HepG2 (cell line): Measurements from ENCODE around the gene PIM3. TPM values are rescaled to one million over a fixed set of nuclear protein-coding genes. Genes with fewer than 3 reads are reported as not detected.

ENCODE experiments used
- FOXK1 ChIP-seq: sonication (generic); formaldehyde crosslinking; IDR thresholded peaks from 2 replicates; pipeline ENCODE4 v1.4.0; 2020; ENCODE audit warnings: low read depth, missing genetic modification reagents, borderline replicate concordance
- HIC2 ChIP-seq: sonication (generic); formaldehyde crosslinking; IDR thresholded peaks from 2 replicates; pipeline ENCODE4 v1.9.0; 2022; ENCODE audit warnings: low read depth, missing genetic modification reagents
- HNF4G ChIP-seq, 2 experiments: sonication (generic) in 1 of 2; formaldehyde crosslinking in 1 of 2; IDR thresholded peaks; 2 replicates each; pipeline versions ENCODE4 v1.4.0 to v1.6.1; 2011 to 2020; ENCODE audit warnings: borderline replicate concordance in 2 of 2, low read depth in 2 of 2, mild to moderate bottlenecking in 2 of 2, low read length in 1 of 2, missing genetic modification reagents in 1 of 2, moderate library complexity in 1 of 2
- HNRNPLL ChIP-seq: fragments of 200-400 bp; formaldehyde crosslinking; IDR thresholded peaks from 2 replicates; pipeline ENCODE4 v1.6.1; 2017; ENCODE audit warnings: mild to moderate bottlenecking, low read depth, low read length; ENCODE audit not compliant: poor library complexity, severe bottlenecking
- ONECUT2 ChIP-seq: sonication (generic); formaldehyde crosslinking; IDR thresholded peaks from 2 replicates; pipeline ENCODE4 v1.4.0; 2020; ENCODE audit warnings: missing genetic modification reagents
- PITX1 ChIP-seq: sonication (generic); formaldehyde crosslinking; IDR thresholded peaks from 2 replicates; pipeline ENCODE4 v1.5.1; 2020; ENCODE audit warnings: mild to moderate bottlenecking, missing genetic modification reagents
- REXO4 ChIP-seq: sonication (generic); formaldehyde crosslinking; IDR thresholded peaks from 2 replicates; pipeline ENCODE4 v1.8.0; 2022; ENCODE audit warnings: missing genetic modification reagents, mild to moderate bottlenecking, borderline replicate concordance
- TBP ChIP-seq: sonication (generic); formaldehyde crosslinking; IDR thresholded peaks from 2 replicates; pipeline ENCODE4 v1.5.0; 2020; ENCODE audit warnings: missing genetic modification reagents
- THAP9 ChIP-seq: sonication (generic); formaldehyde crosslinking; IDR thresholded peaks from 2 replicates; pipeline ENCODE4; 2020; ENCODE audit warnings: missing genetic modification reagents, mild to moderate bottlenecking, borderline replicate concordance
- ZBTB1 ChIP-seq: sonication (generic); formaldehyde crosslinking; IDR thresholded peaks from 2 replicates; pipeline ENCODE4 v1.4.0; 2020; ENCODE audit warnings: missing genetic modification reagents, borderline replicate concordance
- ZNF20 ChIP-seq: sonication (generic); formaldehyde crosslinking; IDR thresholded peaks from 2 replicates; pipeline ENCODE4 v1.4.0; 2020; ENCODE audit warnings: mild to moderate bottlenecking, moderate library complexity, missing genetic modification reagents
- ZNF296 ChIP-seq: sonication (generic); formaldehyde crosslinking; conservative IDR thresholded peaks from 2 replicates; pipeline ENCODE4 v1.5.0; 2020; ENCODE audit warnings: mild to moderate bottlenecking, missing genetic modification reagents
- ZNF343 ChIP-seq: sonication (generic); formaldehyde crosslinking; IDR thresholded peaks from 2 replicates; pipeline ENCODE4 v1.4.0; 2020; ENCODE audit warnings: mild to moderate bottlenecking, missing genetic modification reagents
- ZNF773 ChIP-seq: sonication (generic); formaldehyde crosslinking; IDR thresholded peaks from 2 replicates; pipeline ENCODE4 v1.4.0; 2020; ENCODE audit warnings: missing genetic modification reagents, borderline replicate concordance
- ZSCAN21 ChIP-seq: sonication (generic); formaldehyde crosslinking; IDR thresholded peaks from 2 replicates; pipeline ENCODE4 v1.8.0; 2022; ENCODE audit warnings: mild to moderate bottlenecking, missing genetic modification reagents, moderate library complexity, borderline replicate concordance
- polyA plus RNA-seq, 8 experiments: library from polyadenylated mRNA; depleted of rRNA in 3 of 8; stranded (reverse) in 7 of 8; unstranded in 1 of 8; fragments of >200 nt; fragmentation: Illumina TruSeq in 4 of 8; extraction: Trizol in 4 of 8; gene quantifications; 2 replicates each; pipeline versions ENCODE4 v1.2.1 to v1.2.3, GENCODE V29; 2011 to 2016; ENCODE audit warnings: low read depth in 4 of 8, missing spikeins in 1 of 8, mixed read lengths in 1 of 8; ENCODE audit not compliant: insufficient read depth in 1 of 8
- total RNA-seq, 5 experiments: library from RNA; depleted of rRNA; stranded (reverse); fragments of >200 nt; fragmentation: Illumina TruSeq; extraction: Trizol; gene quantifications; 2 replicates each; pipeline ENCODE4 v1.2.3, GENCODE V29; 2016; ENCODE audit warnings: low read depth in 1 of 5
- TF ChIP-seq, protein P1 (sequence below): sonication (generic); formaldehyde crosslinking; IDR thresholded peaks from 2 replicates; pipeline ENCODE4 v1.8.0; 2023; ENCODE audit warnings: mild to moderate bottlenecking, missing genetic modification reagents
- TF ChIP-seq, protein P2 (sequence below): sonication (generic); formaldehyde crosslinking; IDR thresholded peaks from 2 replicates; pipeline ENCODE4 v1.4.0; 2020; ENCODE audit warnings: missing genetic modification reagents, low read depth, mild to moderate bottlenecking, borderline replicate concordance
- TF ChIP-seq, protein P3 (sequence below): sonication (generic); formaldehyde crosslinking; conservative IDR thresholded peaks from 2 replicates; pipeline ENCODE4 v1.4.0; 2020; ENCODE audit warnings: missing genetic modification reagents

The PIM3 gene
- total and polyA plus RNA-seq, 2 of the 13 experiments (the other 11 are each of a cell fraction or from before 2014, with no cell fraction given) = 21.6 to 31.2 TPM

GRCh38 chr22:49951986-49952896, 8.3 kb upstream of the PIM3 start (continued):
- TF ChIP-seq ZSCAN21 (CRISPR knock-in tag) (peak; percentile 46; the same call in 1 of the 2 replicates), ZNF343 (CRISPR knock-in tag) (no peak), ZNF296 (CRISPR knock-in tag) (no peak), REXO4 (CRISPR knock-in tag) (no peak), ZBTB1 (no peak), THAP9 (CRISPR knock-in tag) (0 out of 2 replicates have a peak, but pooled peaks have one; percentile 9), ZNF773 (CRISPR knock-in tag) (no peak; the same call in 1 of the 2 replicates), PITX1 (CRISPR knock-in tag) (peak; percentile 39; the same call in 1 of the 2 replicates), FOXK1 (CRISPR knock-in tag) (peak; percentile 32; the same call in 1 of the 2 replicates), HNRNPLL (peak; percentile 20), ZNF20 (CRISPR knock-in tag) (no peak), TBP (CRISPR knock-in tag) (no peak), HIC2 (CRISPR knock-in tag) (no peak), HNF4G (IDR thresholded peaks at IDR 0.05; ENCODE audit: borderline replicate concordance, low read depth, low read length) (peak; percentile 77), HNF4G (CRISPR knock-in tag; IDR thresholded peaks at IDR 0.05; ENCODE audit: borderline replicate concordance, low read depth) (peak; percentile 67; the same call in 1 of the 2 replicates), ONECUT2 (CRISPR knock-in tag) (no peak)
- TF ChIP-seq, protein P1, sequence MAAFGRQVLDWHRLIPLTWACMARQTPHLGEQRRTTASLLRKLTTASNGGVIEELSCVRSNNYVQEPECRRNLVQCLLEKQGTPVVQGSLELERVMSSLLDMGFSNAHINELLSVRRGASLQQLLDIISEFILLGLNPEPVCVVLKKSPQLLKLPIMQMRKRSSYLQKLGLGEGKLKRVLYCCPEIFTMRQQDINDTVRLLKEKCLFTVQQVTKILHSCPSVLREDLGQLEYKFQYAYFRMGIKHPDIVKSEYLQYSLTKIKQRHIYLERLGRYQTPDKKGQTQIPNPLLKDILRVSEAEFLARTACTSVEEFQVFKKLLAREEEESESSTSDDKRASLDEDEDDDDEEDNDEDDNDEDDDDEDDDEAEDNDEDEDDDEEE = no peak
- TF ChIP-seq, protein P2, sequence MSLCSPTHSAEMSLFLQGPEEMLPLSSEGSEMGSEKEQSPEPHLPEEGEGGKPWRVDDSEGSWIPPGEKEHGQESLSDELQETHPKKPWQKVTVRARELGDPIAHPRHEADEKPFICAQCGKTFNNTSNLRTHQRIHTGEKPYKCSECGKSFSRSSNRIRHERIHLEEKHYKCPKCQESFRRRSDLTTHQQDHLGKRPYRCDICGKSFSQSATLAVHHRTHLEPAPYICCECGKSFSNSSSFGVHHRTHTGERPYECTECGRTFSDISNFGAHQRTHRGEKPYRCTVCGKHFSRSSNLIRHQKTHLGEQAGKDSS (CRISPR knock-in tag) = peak; percentile 59
- TF ChIP-seq, protein P3, sequence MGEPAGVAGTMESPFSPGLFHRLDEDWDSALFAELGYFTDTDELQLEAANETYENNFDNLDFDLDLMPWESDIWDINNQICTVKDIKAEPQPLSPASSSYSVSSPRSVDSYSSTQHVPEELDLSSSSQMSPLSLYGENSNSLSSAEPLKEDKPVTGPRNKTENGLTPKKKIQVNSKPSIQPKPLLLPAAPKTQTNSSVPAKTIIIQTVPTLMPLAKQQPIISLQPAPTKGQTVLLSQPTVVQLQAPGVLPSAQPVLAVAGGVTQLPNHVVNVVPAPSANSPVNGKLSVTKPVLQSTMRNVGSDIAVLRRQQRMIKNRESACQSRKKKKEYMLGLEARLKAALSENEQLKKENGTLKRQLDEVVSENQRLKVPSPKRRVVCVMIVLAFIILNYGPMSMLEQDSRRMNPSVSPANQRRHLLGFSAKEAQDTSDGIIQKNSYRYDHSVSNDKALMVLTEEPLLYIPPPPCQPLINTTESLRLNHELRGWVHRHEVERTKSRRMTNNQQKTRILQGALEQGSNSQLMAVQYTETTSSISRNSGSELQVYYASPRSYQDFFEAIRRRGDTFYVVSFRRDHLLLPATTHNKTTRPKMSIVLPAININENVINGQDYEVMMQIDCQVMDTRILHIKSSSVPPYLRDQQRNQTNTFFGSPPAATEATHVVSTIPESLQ (CRISPR knock-in tag) = no peak
